Heart right ventricle (tissue), 16 donors: ENCODE data around the gene DUXA. TPM values are rescaled to one million over a fixed set of nuclear protein-coding genes. Genes with fewer than 3 reads are reported as not detected.

Experiments used
- ATAC-seq, 8 donors: fragments of 200-7000 bp; cut with Tn5 transposase; one replicate each; pipeline ENCODE4 v1.9.1; 2020; ENCODE audit warnings: mild to moderate bottlenecking in 8 of 8, moderate library complexity in 8 of 8, moderate number of reproducible peaks in 1 of 8
- DNase-seq, 2 donors: peaks; one replicate each; pipeline ENCODE4 v3.0.0-alpha.2; 2020
- H3K27ac ChIP-seq, 10 donors: fragments of 200-600 bp; sonication (generic) in 2 of 10; one replicate each; pipeline versions ENCODE4 v1.5.0 to v1.8.0; 2020 to 2022; ENCODE audit warnings: mild to moderate bottlenecking in 3 of 10
- H3K27me3 ChIP-seq, 7 donors: fragments of 200-600 bp; one replicate each; pipeline ENCODE4 v1.8.0; 2021 to 2022; ENCODE audit warnings: mild to moderate bottlenecking in 2 of 7
- H3K36me3 ChIP-seq, 9 donors: fragments of 200-600 bp; sonication (generic) in 1 of 9; one replicate each; pipeline versions ENCODE4 v1.5.0 to v1.8.0; 2020 to 2022; ENCODE audit warnings: mild to moderate bottlenecking in 2 of 9
- H3K4me1 ChIP-seq, 9 donors: fragments of 200-600 bp; sonication (generic) in 1 of 9; one replicate each; pipeline versions ENCODE4 v1.5.0 to v1.8.0; 2020 to 2022; ENCODE audit warnings: mild to moderate bottlenecking in 4 of 9
- H3K4me3 ChIP-seq, 10 donors: fragments of 200-600 bp; sonication (generic) in 2 of 10; one replicate each; pipeline versions ENCODE4 v1.5.0 to v1.8.0; 2020 to 2022; ENCODE audit warnings: mild to moderate bottlenecking in 7 of 10, moderate library complexity in 2 of 10
- H3K9me3 ChIP-seq, 11 donors: fragments of 200-600 bp in 10 of 11; sonication (generic) in 2 of 11; one replicate each; pipeline versions ENCODE4 v1.5.0 to v1.8.0; 2013 to 2022; ENCODE audit warnings: mild to moderate bottlenecking in 2 of 11, control low read depth in 1 of 11, moderate library complexity in 1 of 11
- WGBS, 2 donors: extraction: QIAGEN DNeasy Blood & Tissue Kit; methylation state at CpG; one replicate each; pipeline ENCODE4 v1.1.7; 2013; ENCODE audit warnings: inconsistent platforms in 1 of 2; 5-methylcytosine and 5-hydroxymethylcytosine counted together
- intact Hi-C, 10 donors: fragments of 100-400 bp; cut with DNase I; formaldehyde crosslinking; loops; one replicate each; pipeline versions ENCODE4 v1.11.1 to v1.14.2; 2022
- polyA plus RNA-seq, 2 donors: library from polyadenylated mRNA; stranded (reverse); fragments of 200-250 nt; gene quantifications; one replicate each; pipeline ENCODE4 v1.2.3, GENCODE V29; 2013
- total RNA-seq, 10 donors: library from RNA; stranded (reverse); fragmentation: NEBNext Ultra II Directional in 3 of 10; extraction: Animal tissue kit (Norgen Biotek cat#: 25700) in 3 of 10; gene quantifications; one replicate each; pipeline versions ENCODE4 v1.2.1 to v1.2.4, GENCODE V29; 2021 to 2023
- TF ChIP-seq, protein P1 (sequence below), 9 donors: fragments of 200-600 bp; sonication (generic) in 2 of 9; IDR thresholded peaks; one replicate each; pipeline versions ENCODE4 v1.5.0 to v1.8.0; 2021 to 2022; ENCODE audit warnings: antibody characterized with exemption in 9 of 9, mild to moderate bottlenecking in 5 of 9, moderate library complexity in 1 of 9
- donor health status: Arrhythmogenic right ventricular cardiomyopathy.
- donor health status: ischemic (EF 13 %, LVEDD 7.1; RV severe dilation, severe dysfunction).
- donor health status: healthy with polysubstance abuse.
- donor health status: DM: no; HTN: yes; CAD: no.
- donor health status: DM: no; HTN: no; CAD: no.
- donor health status: ischemic (EF 25% LVEDD 6.9; RV normal size, moderate dysfunction).
- donor health status: ischemic (EF 25% LVEDD 5.7; RV mildly dilated, moderate dysfunction).
- donor health status: healthy.
- donor health status: DM: yes; HTN: yes; CAD: no.
- donor health status: Ischemic cardiomyopathy.
- donor health status: ischemic (EF 35%, LVEDD 5.7; RV mildly dilated, moderate dysfunction).
- donor health status: nonischemic (EF 11% LVEDD 7.7; RV severe dilation, severe dysfunction).
- donor health status: DM: yes; HTN: yes; CAD: no.
- donor health status: PGD.
- donor health status: ischemic (EF 29% LVEDD 5.4; RV normal size, mild dysfunction).
- donor health status: nonischemic (EF 23%, LVEDD 6.1; RV moderate dilation, normal function).

Gene DUXA
- total and polyA plus RNA-seq, 12 donors, result not detected

DNA sequence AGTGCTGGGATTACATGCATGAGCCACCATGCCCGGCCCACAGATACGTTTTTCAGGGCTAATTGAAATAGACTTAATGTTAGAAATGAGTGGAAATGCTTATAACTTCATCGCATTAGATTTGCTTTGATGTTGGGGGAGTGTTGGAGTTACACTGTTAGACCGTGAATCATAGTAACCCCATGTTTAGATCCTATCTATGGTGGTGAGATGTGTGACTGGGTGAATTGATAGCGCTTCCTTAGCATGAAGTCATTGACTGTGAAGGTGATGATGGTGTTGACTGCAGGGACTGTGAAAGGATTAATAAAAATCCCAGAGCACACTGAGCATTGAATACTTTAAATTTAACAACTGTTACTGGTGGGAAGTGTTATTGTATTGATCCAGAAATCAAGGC is 25.7 kb upstream of the DUXA start:
- ATAC-seq (no peak), DNase-seq (no peak)
- Histone ChIP-seq H3K4me1 (peaks cover 0 to 30% (median 23%) of the 10 kb centered on the region in 9 donors), H3K36me3 (peaks cover 0 to 53% (median 47%) of the 10 kb centered on the region in 9 donors), H3K27ac (no peak overlapping the region), H3K27me3 (no peaks in the 10 kb centered on the region), H3K4me3 (peak overlapping the region in 9 of 10 donors; percentile 85 to 100 (median 98)), H3K9me3 (peaks cover 0 to 23% (median 0%) of the 10 kb centered on the region in 11 donors)
- TF ChIP-seq, protein P1, sequence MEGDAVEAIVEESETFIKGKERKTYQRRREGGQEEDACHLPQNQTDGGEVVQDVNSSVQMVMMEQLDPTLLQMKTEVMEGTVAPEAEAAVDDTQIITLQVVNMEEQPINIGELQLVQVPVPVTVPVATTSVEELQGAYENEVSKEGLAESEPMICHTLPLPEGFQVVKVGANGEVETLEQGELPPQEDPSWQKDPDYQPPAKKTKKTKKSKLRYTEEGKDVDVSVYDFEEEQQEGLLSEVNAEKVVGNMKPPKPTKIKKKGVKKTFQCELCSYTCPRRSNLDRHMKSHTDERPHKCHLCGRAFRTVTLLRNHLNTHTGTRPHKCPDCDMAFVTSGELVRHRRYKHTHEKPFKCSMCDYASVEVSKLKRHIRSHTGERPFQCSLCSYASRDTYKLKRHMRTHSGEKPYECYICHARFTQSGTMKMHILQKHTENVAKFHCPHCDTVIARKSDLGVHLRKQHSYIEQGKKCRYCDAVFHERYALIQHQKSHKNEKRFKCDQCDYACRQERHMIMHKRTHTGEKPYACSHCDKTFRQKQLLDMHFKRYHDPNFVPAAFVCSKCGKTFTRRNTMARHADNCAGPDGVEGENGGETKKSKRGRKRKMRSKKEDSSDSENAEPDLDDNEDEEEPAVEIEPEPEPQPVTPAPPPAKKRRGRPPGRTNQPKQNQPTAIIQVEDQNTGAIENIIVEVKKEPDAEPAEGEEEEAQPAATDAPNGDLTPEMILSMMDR (IDR thresholded peaks at IDR 0.05), result no peak
- intact Hi-C loops, result loop anchor here in 1 of 10 donors (5.0 kb wide), 1 partner anchor 49 kb away; the partner anchor contains the start of gene ZNF805
- 83 to 86% methylated on average over 5 of the region's 5 CpGs for WGBS, 2 donors

DNA sequence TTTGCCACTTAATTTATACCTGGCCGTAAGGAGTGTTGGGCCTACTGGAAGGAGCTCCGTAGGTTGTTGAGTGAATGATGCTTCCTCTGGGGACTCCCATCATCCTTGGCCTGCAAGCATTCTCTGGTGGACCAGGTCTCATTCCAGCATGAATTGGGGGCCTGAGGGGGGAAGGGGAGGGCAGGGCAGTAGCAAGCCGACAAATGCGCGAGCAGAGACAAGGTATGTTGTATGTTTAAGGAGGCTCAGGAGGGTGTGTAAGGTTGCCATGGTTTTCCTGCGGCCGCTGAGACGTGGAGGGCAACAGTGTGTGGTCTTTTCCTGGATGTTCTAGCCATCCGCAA is 24.8 kb upstream of the DUXA start:
- DNase-seq, result no peak
- intact Hi-C loops, result loop anchor here in 1 of 10 donors (5.0 kb wide), 1 partner anchor 50 kb away; the partner anchor contains the start of gene ZNF805
- H3K4me3 ChIP-seq, result peak overlapping the region; percentile 85 to 100 (median 98)
- WGBS, 2 donors, result 3% methylated on average over 9 of the region's 9 CpGs
- peaks cover 0 to 30% (median 23%) of the 10 kb centered on the region in 9 donors for H3K4me1 ChIP-seq
- TF ChIP-seq, protein P1 (IDR thresholded peaks at IDR 0.05), result no peak
- H3K9me3 ChIP-seq, result peaks cover 0 to 32% (median 0%) of the 10 kb centered on the region in 11 donors
- peaks cover 0 to 44% (median 40%) of the 10 kb centered on the region in 9 donors for H3K36me3 ChIP-seq
- H3K27me3 ChIP-seq, result peaks cover 0 to 3% (median 0%) of the 10 kb centered on the region in 7 donors
- ATAC-seq, result peak in 2 of 8 donors; percentile 3 to 10
- peak overlapping the region in 9 of 10 donors; percentile 84 to 97 (median 93) for H3K27ac ChIP-seq

GRCh38 chr19:57191141-57192076 is 24.1 kb upstream of the DUXA start, which contains the start of gene ZNF264:
ZNF264 (plus strand) TSS chr19:57191500; CDS start chr19:57191914, 414 bp downstream.
- peak within 1 kb of the TSS; percentile 85 to 100 (median 98) for H3K4me3 ChIP-seq
- peaks cover 0 to 37% (median 34%) of the 10 kb centered on the region in 9 donors for H3K36me3 ChIP-seq
- H3K9me3 ChIP-seq, result peaks cover 0 to 33% (median 0%) of the 10 kb centered on the region in 11 donors
- TF ChIP-seq, protein P1 (IDR thresholded peaks at IDR 0.05), result peak in 2 of 9 donors; percentile 12 to 18
- intact Hi-C loops, result loop anchor here in 2 of 10 donors (2.0 to 5.0 kb wide), 2 partner anchors 17 to 51 kb away; partner anchors contain the start of gene ZNF805 (in 1 of the 2)
- ATAC-seq, result peak; percentile 98 to 100 (median 99)
- peaks cover 0 to 30% (median 23%) of the 10 kb centered on the region in 9 donors for H3K4me1 ChIP-seq
- peak; percentile 94 to 95 for DNase-seq
- peak within 1 kb of the TSS; percentile 52 to 97 (median 92) for H3K27ac ChIP-seq
- WGBS, 2 donors, result 0 to 1% methylated on average over 76 to 81 of the region's 81 CpGs
- peaks cover 0 to 8% (median 0%) of the 10 kb centered on the region in 7 donors for H3K27me3 ChIP-seq

DNA sequence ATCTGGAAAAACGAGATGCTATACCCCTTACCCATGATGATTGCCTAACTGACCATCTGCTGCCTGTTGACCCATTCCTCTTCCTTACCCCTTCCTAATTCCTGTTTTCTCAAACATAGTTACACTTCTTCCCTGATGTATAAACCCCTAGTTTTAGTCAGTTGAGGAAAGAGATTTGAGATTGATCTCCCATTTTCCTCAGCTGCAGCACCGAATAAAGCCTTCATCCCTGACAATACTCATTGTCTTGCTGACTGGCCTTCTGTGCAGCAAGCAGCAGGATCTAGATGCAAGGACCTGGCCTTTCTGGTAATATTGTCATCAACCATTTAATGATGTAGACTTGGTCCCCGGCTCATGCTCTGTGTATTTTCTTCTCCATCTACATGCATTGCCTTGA is 23.0 kb upstream of the DUXA start:
- Histone ChIP-seq H3K4me1 (peaks cover 0 to 30% (median 23%) of the 10 kb centered on the region in 9 donors), H3K36me3 (peaks cover 0 to 26% (median 23%) of the 10 kb centered on the region in 9 donors), H3K4me3 (peak overlapping the region in 3 of 10 donors; percentile 98 to 100 (median 99)), H3K27ac (no peak overlapping the region), H3K27me3 (peaks cover 0 to 15% (median 0%) of the 10 kb centered on the region in 7 donors), H3K9me3 (peaks cover 0 to 33% (median 0%) of the 10 kb centered on the region in 11 donors)
- 87 to 90% methylated on average over 3 of the region's 3 CpGs for WGBS, 2 donors
- ATAC-seq (no peak), DNase-seq (no peak)
- TF ChIP-seq, protein P1 (IDR thresholded peaks at IDR 0.05), result no peak
- intact Hi-C loops, result loop anchor here in 2 of 10 donors (2.0 to 5.0 kb wide), 2 partner anchors 16 to 52 kb away; partner anchors contain the start of gene ZNF805 (in 1 of the 2)
